GM21381 (cell line): ENCODE measurements around the gene MAML2.

Source experiments
- ATAC-seq: cut with Tn5 transposase; IDR thresholded peaks from one replicate; pipeline ENCODE4 v1.9.1; 2021; ENCODE audit warnings: mild to moderate bottlenecking, moderate library complexity; ENCODE audit not compliant: unreplicated experiment

The MAML2 gene

GRCh38 chr11:96339706-96340554 lies 3.1 kb downstream of the MAML2 start:
- ATAC-seq, result no peak

GRCh38 chr11:96338910-96339705 lies 3.9 kb downstream of the MAML2 start:
- ATAC-seq, result peak; percentile 44

- ATAC-seq, result peak; percentile 30
Observed at GRCh38 chr11:96337541-96338431, 5.2 kb downstream of the MAML2 start.

GRCh38 chr11:96335388-96335787 lies 7.6 kb downstream of the MAML2 start:
- ATAC-seq, result no peak

- ATAC-seq, result no peak
Observed at GRCh38 chr11:96334219-96334618, 8.8 kb downstream of the MAML2 start.

GRCh38 chr11:96333191-96333719 lies 9.7 kb downstream of the MAML2 start:
- ATAC-seq, result no peak

- no peak for ATAC-seq
Observed at GRCh38 chr11:96332126-96332771, 10.7 kb downstream of the MAML2 start.

- no peak for ATAC-seq
Observed at GRCh38 chr11:96331699-96332116, 11.3 kb downstream of the MAML2 start.

GRCh38 chr11:96330511-96330859 lies 12.5 kb downstream of the MAML2 start:
- no peak for ATAC-seq

GRCh38 chr11:96329855-96330510 lies 13.0 kb downstream of the MAML2 start:
- no peak for ATAC-seq

GRCh38 chr11:96329419-96329818 lies 13.6 kb downstream of the MAML2 start:
- no peak for ATAC-seq

GRCh38 chr11:96328395-96329010 lies 14.5 kb downstream of the MAML2 start:
- no peak for ATAC-seq

GRCh38 chr11:96326959-96327358 lies 16.0 kb downstream of the MAML2 start:
- ATAC-seq, result no peak

- no peak for ATAC-seq
Observed at GRCh38 chr11:96324912-96325311, 18.1 kb downstream of the MAML2 start.

GRCh38 chr11:96323642-96323985 lies 19.4 kb downstream of the MAML2 start:
- ATAC-seq, result no peak

GRCh38 chr11:96322775-96323641 lies 20.0 kb downstream of the MAML2 start:
- ATAC-seq, result no peak

GRCh38 chr11:96321091-96321490 lies 21.9 kb downstream of the MAML2 start:
- ATAC-seq, result no peak

GRCh38 chr11:96319898-96320656 lies 22.9 kb downstream of the MAML2 start:
- ATAC-seq, result no peak
